OCI-LY1 (cell line): ENCODE results near the gene CA7.

ENCODE experiments used
- CTCF ChIP-seq: fragments of 200-600 bp; sonication (generic), shearing (Covaris generic); IDR thresholded peaks from 2 replicates; pipeline ENCODE4 v1.5.1; 2017; ENCODE audit warnings: mild to moderate bottlenecking, antibody characterized with exemption, low read length, moderate library complexity, mixed read lengths
- EZH2 ChIP-seq: fragments of 200-600 bp; sonication (generic), shearing (Covaris generic); IDR thresholded peaks from 2 replicates; pipeline ENCODE4 v1.8.0; 2017; ENCODE audit warnings: borderline replicate concordance, mixed run types, mild to moderate bottlenecking, antibody characterized with exemption, low read length, moderate library complexity, mixed read lengths

GRCh38 chr16:66901626-66902025, 57.4 kb downstream of the CA7 start:
- TF ChIP-seq CTCF: no peak
- TF ChIP-seq EZH2: no peak
